ENCODE measurements around the gene CEP164. TPM values are rescaled to one million over a fixed set of nuclear protein-coding genes. Genes with fewer than 3 reads are reported as not detected.

Gene CEP164
- total and polyA plus RNA-seq, 2 of the 4 experiments (the other 2 are of a cell fraction) = 23.3 to 26.9 TPM

- Histone ChIP-seq H3K27me3 (ENCODE audit: control insufficient read depth, insufficient read depth, low read length) (no peaks in the 10 kb centered on the region), H2BK120ac (ENCODE audit: low read depth, low read length) (no peak overlapping the region), H3K4me2 (ENCODE audit: low read depth, low read length) (no peak overlapping the region), H3K23ac (ENCODE audit: low read depth, low read length) (no peak overlapping the region), H3K14ac (replicated peaks; ENCODE audit: low read depth, low read length) (no peak overlapping the region), H4K20me1 (ENCODE audit: insufficient read depth, low read length) (no peaks in the 10 kb centered on the region; the same call in 1 of the 2 replicates), H4K91ac (ENCODE audit: insufficient read depth, low read depth, low read length) (no peak overlapping the region), H3K4me1 (ENCODE audit: control insufficient read depth, insufficient read depth, low read length) (no peaks in the 10 kb centered on the region), H4K5ac (ENCODE audit: low read depth, low read length) (no peak overlapping the region), H2BK15ac (ENCODE audit: low read depth, low read length) (no peak overlapping the region), H2BK5ac (ENCODE audit: low read depth, low read length, poor library complexity, severe bottlenecking) (no peak overlapping the region), H3K9me3 (ENCODE audit: control insufficient read depth, insufficient read depth, low read length) (no peaks in the 10 kb centered on the region), H3K4me3 (ENCODE audit: insufficient read depth, low read depth, low read length) (no peak overlapping the region), H2AK9ac (replicated peaks; ENCODE audit: low read depth, low read length, poor library complexity) (no peak overlapping the region), H2AK5ac (ENCODE audit: low read depth, low read length) (no peak overlapping the region), H4K8ac (ENCODE audit: low read depth in 2 of 2, low read length in 2 of 2) (no peak overlapping the region), H3K36me3 (ENCODE audit: control insufficient read depth, insufficient read depth, low read length) (peaks cover 30% of the 10 kb centered on the region), H3K56ac (ENCODE audit: extremely low read depth, insufficient read depth, low read length) (no peak overlapping the region), H3K9me1 (ENCODE audit: insufficient read depth, low read length) (peaks cover 3% of the 10 kb centered on the region; the same call in 1 of the 2 replicates), H3K79me1 (ENCODE audit: low read depth in 1 of 2, low read length in 2 of 2) (no peaks in the 10 kb centered on the region), H2BK20ac (ENCODE audit: low read depth, low read length) (no peak overlapping the region), H3K27ac (ENCODE audit: insufficient read depth, low read length) (no peak overlapping the region), H3K9ac (ENCODE audit: low read depth, low read length) (no peak overlapping the region), H3K4ac (ENCODE audit: low read depth, low read length) (no peak overlapping the region), H2AFZ (replicated peaks; ENCODE audit: low read length, poor library complexity) (no peak overlapping the region), H3K18ac (ENCODE audit: low read depth, low read length) (no peak overlapping the region)
- in situ Hi-C loops (cut with MboI; ENCODE audit: low sequenced_read_pairs) = no loop called here
- ATAC-seq (ENCODE audit: low read depth) = no peak
- no CpG with 5 or more reads among the region's 1 CpG for WGBS, 2 experiments (ENCODE audit: extremely low coverage in 2 of 2, insufficient read length in 1 of 2)
- ChIA-PET CTCF (interaction anchor here (1.0 kb wide), 1 partner anchor 16 kb away, joined by 3 read pairs; no protein-coding TSS in a partner anchor), POLR2A (ENCODE audit: unreplicated experiment) (no interaction called here)
- intact Hi-C loops (cut with micrococcal nuclease) = no loop called here
- DNase-seq = no peak
- TF ChIP-seq RFX5 (IDR thresholded peaks at IDR 0.05; ENCODE audit: low read depth, low read length) = no peak
- no peak for TF ChIP-seq RCOR1 (IDR thresholded peaks at IDR 0.05; ENCODE audit: insufficient replicate concordance, low read length)
- no peak for TF ChIP-seq MXI1 (IDR thresholded peaks at IDR 0.05; ENCODE audit: borderline replicate concordance, low read depth, low read length)
- no peak for TF ChIP-seq CTCF (conservative IDR thresholded peaks at IDR 0.05; ENCODE audit: low read depth, low read length)
- TF ChIP-seq, protein P1, sequence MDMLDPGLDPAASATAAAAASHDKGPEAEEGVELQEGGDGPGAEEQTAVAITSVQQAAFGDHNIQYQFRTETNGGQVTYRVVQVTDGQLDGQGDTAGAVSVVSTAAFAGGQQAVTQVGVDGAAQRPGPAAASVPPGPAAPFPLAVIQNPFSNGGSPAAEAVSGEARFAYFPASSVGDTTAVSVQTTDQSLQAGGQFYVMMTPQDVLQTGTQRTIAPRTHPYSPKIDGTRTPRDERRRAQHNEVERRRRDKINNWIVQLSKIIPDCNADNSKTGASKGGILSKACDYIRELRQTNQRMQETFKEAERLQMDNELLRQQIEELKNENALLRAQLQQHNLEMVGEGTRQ (IDR thresholded peaks at IDR 0.05; ENCODE audit: low read depth, low read length) = no peak
- no peak for TF ChIP-seq BHLHE40 (IDR thresholded peaks at IDR 0.05; ENCODE audit: low read depth, low read length)
- no peak for TF ChIP-seq SMC3 (IDR thresholded peaks at IDR 0.05; ENCODE audit: low read depth, low read length)
- TF ChIP-seq, protein P2, sequence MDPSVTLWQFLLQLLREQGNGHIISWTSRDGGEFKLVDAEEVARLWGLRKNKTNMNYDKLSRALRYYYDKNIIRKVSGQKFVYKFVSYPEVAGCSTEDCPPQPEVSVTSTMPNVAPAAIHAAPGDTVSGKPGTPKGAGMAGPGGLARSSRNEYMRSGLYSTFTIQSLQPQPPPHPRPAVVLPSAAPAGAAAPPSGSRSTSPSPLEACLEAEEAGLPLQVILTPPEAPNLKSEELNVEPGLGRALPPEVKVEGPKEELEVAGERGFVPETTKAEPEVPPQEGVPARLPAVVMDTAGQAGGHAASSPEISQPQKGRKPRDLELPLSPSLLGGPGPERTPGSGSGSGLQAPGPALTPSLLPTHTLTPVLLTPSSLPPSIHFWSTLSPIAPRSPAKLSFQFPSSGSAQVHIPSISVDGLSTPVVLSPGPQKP (IDR thresholded peaks at IDR 0.05; ENCODE audit: borderline replicate concordance, low read depth, low read length) = no peak
- TF ChIP-seq FOS (IDR thresholded peaks at IDR 0.05; ENCODE audit: low read depth, low read length) = no peak
- no peak for TF ChIP-seq CEBPB (IDR thresholded peaks at IDR 0.05; ENCODE audit: low read depth, low read length)
- TF ChIP-seq NFE2L2 (IDR thresholded peaks at IDR 0.05; ENCODE audit: low read depth, low read length) = no peak
- no peak for TF ChIP-seq POLR2A (IDR thresholded peaks at IDR 0.05; ENCODE audit: low read depth, low read length)
- no peak for TF ChIP-seq MAZ (IDR thresholded peaks at IDR 0.05; ENCODE audit: borderline replicate concordance, low read depth, low read length)
- dilution Hi-C loops (cut with HindIII; ENCODE audit: low sequenced_read_pairs, unreplicated experiment) = no loop called here
- BruUV-seq (replicated peaks) = no TSS peak
Observed at GRCh38 chr11:117410238-117410637, 82.6 kb downstream of the CEP164 start.

Data from IMR-90 (cell line).